ENCODE results near the gene MPHOSPH9. TPM values are rescaled to one million over a fixed set of nuclear protein-coding genes. Genes with fewer than 3 reads are reported as not detected.

MPHOSPH9 gene
- total and polyA plus RNA-seq, 2 of the 4 experiments (the other 2 are of a cell fraction): 7.6 to 17.0 TPM

DNA sequence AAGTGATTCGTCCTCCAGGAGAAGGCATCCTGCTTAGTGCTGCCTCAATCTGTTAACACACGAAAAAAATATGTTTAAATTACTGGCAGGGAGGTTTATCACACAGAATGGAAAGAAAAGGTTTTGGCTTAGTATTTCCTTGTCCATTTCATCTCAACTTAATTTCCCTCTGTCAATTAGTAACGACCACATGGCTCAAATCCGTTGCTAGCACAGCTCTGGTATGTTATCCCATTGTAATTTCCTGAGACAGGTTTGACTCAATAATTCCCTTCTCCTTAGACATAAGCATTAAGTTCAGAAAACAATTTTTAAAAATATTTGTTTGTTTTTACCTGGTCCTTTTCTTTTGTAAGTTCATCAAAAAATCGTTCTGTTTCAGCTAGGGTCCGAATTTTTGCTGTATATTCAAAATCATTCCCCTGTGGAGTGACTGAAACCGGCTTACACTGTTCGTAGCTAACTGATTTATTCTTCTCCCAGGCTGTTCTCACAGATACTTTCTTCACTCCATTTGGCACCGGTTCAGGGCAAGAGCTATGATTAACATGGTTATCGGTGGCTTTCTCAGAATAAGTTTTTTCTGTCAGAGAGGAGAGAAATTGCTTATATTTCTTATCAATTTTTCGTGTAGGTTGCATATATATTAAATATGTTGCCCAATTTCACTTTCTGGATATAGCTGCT, 72.0 kb downstream of the MPHOSPH9 start (continued):
- no peak for TF ChIP-seq RAD21 (IDR thresholded peaks at IDR 0.05; ENCODE audit: low read length)

DNA sequence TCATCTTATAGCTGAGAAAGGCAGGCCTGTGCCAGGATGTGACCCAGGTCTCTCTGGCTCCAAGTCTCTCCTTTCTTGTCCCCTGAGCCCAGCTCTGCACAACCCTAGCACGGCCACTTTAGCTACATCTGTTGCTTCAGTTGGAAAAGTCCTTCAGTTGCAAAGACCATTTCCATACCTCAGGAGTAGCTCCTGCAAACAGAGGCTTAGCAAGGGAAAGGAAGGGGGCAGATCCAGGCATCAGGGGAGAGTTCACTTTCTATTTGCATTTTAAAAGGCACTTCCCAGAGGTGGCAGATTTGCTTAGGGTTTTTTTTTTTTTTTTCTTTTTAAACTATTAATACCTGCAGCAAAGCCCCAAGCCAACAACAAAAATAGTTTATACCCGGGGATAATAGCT, 79.0 kb downstream of the MPHOSPH9 start:
- H3K9me1 ChIP-seq (ENCODE audit: insufficient read depth, low read length): no peaks in the 10 kb centered on the region; the same call in 1 of the 2 replicates
- H2AK9ac ChIP-seq (replicated peaks; ENCODE audit: low read depth, low read length, poor library complexity): no peak overlapping the region
- peaks cover 15% of the 10 kb centered on the region for H3K4me1 ChIP-seq (ENCODE audit: control insufficient read depth, insufficient read depth, low read length)
- no peak overlapping the region for H3K4me2 ChIP-seq (ENCODE audit: low read depth, low read length)
- H2BK5ac ChIP-seq (ENCODE audit: low read depth, low read length, poor library complexity, severe bottlenecking): no peak overlapping the region
- in situ Hi-C loops (cut with MboI; ENCODE audit: low sequenced_read_pairs) (no loop called here), dilution Hi-C loops (cut with HindIII; ENCODE audit: low sequenced_read_pairs, unreplicated experiment) (no loop called here), intact Hi-C loops (cut with micrococcal nuclease) (no loop called here)
- no peaks in the 10 kb centered on the region for H3K9me3 ChIP-seq (ENCODE audit: control insufficient read depth, insufficient read depth, low read length)
- H2BK120ac ChIP-seq (ENCODE audit: low read depth, low read length): no peak overlapping the region
- H2AFZ ChIP-seq (replicated peaks; ENCODE audit: low read length, poor library complexity): no peak overlapping the region
- H3K79me1 ChIP-seq (ENCODE audit: low read depth in 1 of 2, low read length in 2 of 2): peaks cover 0 to 20% of the 10 kb centered on the region in 2 experiments
- no peaks in the 10 kb centered on the region for H3K27me3 ChIP-seq (ENCODE audit: control insufficient read depth, insufficient read depth, low read length)
- BruUV-seq (replicated peaks): no TSS peak
- H3K56ac ChIP-seq (ENCODE audit: extremely low read depth, insufficient read depth, low read length): no peak overlapping the region
- no peak overlapping the region for H2AK5ac ChIP-seq (ENCODE audit: low read depth, low read length)
- no peak overlapping the region for H4K91ac ChIP-seq (ENCODE audit: insufficient read depth, low read depth, low read length)
- no peak overlapping the region for H3K4ac ChIP-seq (ENCODE audit: low read depth, low read length)
- no peak overlapping the region for H3K14ac ChIP-seq (replicated peaks; ENCODE audit: low read depth, low read length)
- H3K9ac ChIP-seq (ENCODE audit: low read depth, low read length): no peak overlapping the region
- no peak overlapping the region for H2BK20ac ChIP-seq (ENCODE audit: low read depth, low read length)
- H4K8ac ChIP-seq (ENCODE audit: low read depth in 2 of 2, low read length in 2 of 2): no peak overlapping the region
- CTCF ChIA-PET: interaction anchor here (0.6 kb wide), 1 partner anchor 85 kb away, joined by 3 read pairs; no protein-coding TSS in a partner anchor
- WGBS, 2 experiments (ENCODE audit: extremely low coverage in 2 of 2, insufficient read length in 1 of 2): no CpG with 5 or more reads among the region's 2 CpGs
- H3K18ac ChIP-seq (ENCODE audit: low read depth, low read length): no peak overlapping the region
- ATAC-seq (ENCODE audit: low read depth) (no peak), DNase-seq (no peak)
- H3K4me3 ChIP-seq (ENCODE audit: insufficient read depth, low read depth, low read length): no peak overlapping the region
- H2BK15ac ChIP-seq (ENCODE audit: low read depth, low read length): no peak overlapping the region
- H3K36me3 ChIP-seq (ENCODE audit: control insufficient read depth, insufficient read depth, low read length): peaks cover 3% of the 10 kb centered on the region; the same call in 1 of the 2 replicates
- TF ChIP-seq FOS (IDR thresholded peaks at IDR 0.05; ENCODE audit: low read depth, low read length) (no peak), MXI1 (IDR thresholded peaks at IDR 0.05; ENCODE audit: borderline replicate concordance, low read depth, low read length) (no peak), POLR2A (IDR thresholded peaks at IDR 0.05; ENCODE audit: low read depth, low read length) (no peak), MAZ (IDR thresholded peaks at IDR 0.05; ENCODE audit: borderline replicate concordance, low read depth, low read length) (no peak), BHLHE40 (IDR thresholded peaks at IDR 0.05; ENCODE audit: low read depth, low read length) (no peak), MAFK (IDR thresholded peaks at IDR 0.05; ENCODE audit: low read depth, low read length) (no peak), RCOR1 (IDR thresholded peaks at IDR 0.05; ENCODE audit: insufficient replicate concordance, low read length) (no peak), NFE2L2 (IDR thresholded peaks at IDR 0.05; ENCODE audit: low read depth, low read length) (no peak), CHD1 (IDR thresholded peaks at IDR 0.05; ENCODE audit: low read depth, low read length) (no peak), ELK1 (IDR thresholded peaks at IDR 0.05; ENCODE audit: borderline replicate concordance, low read depth, low read length) (no peak), RAD21 (IDR thresholded peaks at IDR 0.05; ENCODE audit: low read length) (no peak)
- TF ChIP-seq, protein P1, sequence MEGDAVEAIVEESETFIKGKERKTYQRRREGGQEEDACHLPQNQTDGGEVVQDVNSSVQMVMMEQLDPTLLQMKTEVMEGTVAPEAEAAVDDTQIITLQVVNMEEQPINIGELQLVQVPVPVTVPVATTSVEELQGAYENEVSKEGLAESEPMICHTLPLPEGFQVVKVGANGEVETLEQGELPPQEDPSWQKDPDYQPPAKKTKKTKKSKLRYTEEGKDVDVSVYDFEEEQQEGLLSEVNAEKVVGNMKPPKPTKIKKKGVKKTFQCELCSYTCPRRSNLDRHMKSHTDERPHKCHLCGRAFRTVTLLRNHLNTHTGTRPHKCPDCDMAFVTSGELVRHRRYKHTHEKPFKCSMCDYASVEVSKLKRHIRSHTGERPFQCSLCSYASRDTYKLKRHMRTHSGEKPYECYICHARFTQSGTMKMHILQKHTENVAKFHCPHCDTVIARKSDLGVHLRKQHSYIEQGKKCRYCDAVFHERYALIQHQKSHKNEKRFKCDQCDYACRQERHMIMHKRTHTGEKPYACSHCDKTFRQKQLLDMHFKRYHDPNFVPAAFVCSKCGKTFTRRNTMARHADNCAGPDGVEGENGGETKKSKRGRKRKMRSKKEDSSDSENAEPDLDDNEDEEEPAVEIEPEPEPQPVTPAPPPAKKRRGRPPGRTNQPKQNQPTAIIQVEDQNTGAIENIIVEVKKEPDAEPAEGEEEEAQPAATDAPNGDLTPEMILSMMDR (conservative IDR thresholded peaks at IDR 0.05; ENCODE audit: low read depth, low read length): no peak
- POLR2A ChIA-PET (ENCODE audit: unreplicated experiment): no interaction called here
- H3K27ac ChIP-seq (ENCODE audit: insufficient read depth, low read length): no peak overlapping the region
- H3K23ac ChIP-seq (ENCODE audit: low read depth, low read length): no peak overlapping the region; the same call in 1 of the 2 replicates
- no peak overlapping the region for H4K5ac ChIP-seq (ENCODE audit: low read depth, low read length)
- H4K20me1 ChIP-seq (ENCODE audit: insufficient read depth, low read length): no peaks in the 10 kb centered on the region

All from IMR-90 (cell line).